GM19468 (cell line): Measurements from ENCODE around the gene TMEM80.
"Not testable (repeated sequence)": the region's sequence is repeated elsewhere in the genome, so short reads cannot be mapped to it uniquely, and the experiment has no call there.

ENCODE experiments used
- ATAC-seq: cut with Tn5 transposase; IDR thresholded peaks from one replicate; pipeline ENCODE4 v1.9.1; 2021; ENCODE audit warnings: mild to moderate bottlenecking, moderate library complexity, moderate number of reproducible peaks; ENCODE audit not compliant: unreplicated experiment; ENCODE audit errors: extremely low read depth

TMEM80 gene

DNA sequence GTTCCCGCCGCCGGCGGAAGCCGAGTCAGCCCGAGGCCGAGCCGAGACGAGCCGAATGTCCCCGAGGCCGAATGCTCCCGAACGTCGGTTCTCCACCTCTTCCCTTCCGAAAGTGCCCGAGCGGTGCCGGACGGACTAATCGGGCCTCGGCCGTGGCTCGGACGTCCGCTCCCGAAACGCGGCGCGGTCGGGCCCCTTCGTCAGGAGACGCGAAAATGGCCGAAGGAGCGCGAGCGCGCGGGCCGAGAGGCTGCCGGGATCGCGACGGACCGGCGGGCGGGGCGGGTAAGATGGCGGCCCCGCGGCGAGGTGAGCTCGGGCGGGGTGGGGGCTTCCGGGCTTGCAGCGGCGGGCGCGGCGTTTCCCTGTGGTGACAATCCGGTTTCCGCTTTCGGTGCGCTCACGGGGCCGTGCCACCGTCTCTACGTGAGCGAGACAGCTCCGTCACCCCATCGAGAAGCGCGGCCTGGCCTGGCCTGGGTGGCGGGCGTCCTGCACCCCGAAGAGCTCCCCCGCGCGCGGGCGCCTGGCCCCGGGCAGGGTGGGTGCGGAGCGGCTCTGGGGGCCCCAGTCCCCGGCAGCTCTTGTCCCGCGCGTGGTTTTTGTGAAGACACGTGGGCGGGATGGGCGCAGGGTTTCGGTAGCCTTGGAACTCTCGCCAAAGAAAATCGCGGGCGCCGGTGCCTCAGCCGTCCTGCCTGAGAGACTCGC, at the start of gene TMEM80:
Gene TMEM80, plus strand, starts transcription at position 279 of the 711 bp plus-strand sequence. Its CDS starts 12 bp downstream, at position 291.
- ATAC-seq, result peak; percentile 40

DNA sequence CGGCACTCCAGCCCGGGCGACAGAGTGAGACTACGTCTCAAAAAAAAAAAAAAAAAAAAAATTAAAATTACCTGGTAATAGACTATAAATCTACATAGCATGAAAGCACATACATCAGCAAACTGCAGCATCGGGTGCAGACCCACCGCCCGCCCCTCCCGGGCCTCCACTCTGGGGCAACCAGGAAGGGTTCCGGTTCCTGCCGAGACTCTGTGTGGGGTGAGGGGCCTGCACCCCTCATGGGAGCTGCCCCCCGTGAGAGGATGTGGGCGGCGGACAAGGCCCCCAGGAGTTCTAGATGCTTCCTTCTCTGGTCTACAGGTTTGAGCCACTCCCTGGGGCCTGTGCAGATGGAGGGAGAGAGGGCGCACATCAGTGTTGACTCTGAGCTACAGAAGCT, 49.4 kb upstream of the TMEM80 start:
- ATAC-seq, result no peak

DNA sequence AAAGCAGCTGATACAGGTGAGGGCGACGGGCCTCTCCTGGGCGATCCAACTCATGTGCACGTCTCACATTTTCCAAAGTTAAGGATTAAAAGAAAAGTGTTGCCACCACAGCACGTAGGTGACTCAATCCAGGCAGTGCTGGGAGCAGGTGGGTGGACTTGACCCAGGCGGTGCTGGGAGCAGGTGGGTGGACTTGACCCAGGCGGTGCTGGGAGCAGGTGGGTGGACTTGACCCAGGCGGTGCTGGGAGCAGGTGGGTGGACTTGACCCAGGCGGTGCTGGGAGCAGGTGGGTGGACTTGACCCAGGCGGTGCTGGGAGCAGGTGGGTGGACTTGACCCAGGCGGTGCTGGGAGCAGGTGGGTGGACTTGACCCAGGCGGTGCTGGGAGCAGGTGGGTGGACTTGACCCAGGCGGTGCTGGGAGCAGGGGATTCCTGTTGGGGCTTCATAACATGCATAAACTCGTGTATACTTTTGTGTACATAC, 47.9 kb upstream of the TMEM80 start:
- ATAC-seq, result not testable (repeated sequence)

DNA sequence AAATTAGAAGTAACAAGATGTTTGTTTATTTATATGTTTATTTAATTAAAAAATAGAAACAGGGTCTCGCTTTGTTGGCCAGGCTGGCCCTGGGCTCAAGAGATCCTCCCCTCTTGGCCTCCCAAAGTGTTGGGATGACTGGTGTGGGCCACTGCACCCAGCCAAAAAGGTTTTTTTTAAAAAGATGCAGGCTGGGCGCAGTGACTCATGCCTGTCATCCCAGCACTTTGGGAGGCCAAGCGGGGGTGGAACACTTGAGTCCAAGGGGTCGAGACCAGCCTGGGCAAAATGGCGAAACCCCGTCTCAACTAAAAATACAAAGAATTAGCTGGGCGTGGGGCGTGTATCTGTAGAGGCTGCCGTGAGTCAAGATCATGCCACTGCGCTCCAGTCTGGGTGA, 45.1 kb upstream of the TMEM80 start:
- ATAC-seq, result no peak

DNA sequence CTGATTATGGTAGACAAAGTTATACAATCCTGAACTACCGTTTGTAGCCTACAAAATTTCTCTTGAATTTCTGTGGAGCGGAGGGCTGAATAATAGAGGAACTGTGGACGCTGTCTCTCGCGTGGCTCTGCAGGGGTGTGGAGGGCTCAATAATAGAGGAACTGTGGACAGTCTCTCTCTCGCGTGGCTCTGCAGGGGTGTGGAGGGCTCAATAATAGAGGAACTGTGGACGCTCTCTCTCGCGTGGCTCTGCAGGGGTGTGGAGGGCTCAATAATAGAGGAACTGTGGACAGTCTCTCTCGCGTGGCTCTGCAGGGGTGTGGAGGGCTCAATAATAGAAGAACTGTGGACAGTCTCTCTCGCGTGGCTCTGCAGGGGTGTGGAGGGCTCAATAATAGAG, 42.5 kb upstream of the TMEM80 start:
- ATAC-seq, result not testable (repeated sequence)

DNA sequence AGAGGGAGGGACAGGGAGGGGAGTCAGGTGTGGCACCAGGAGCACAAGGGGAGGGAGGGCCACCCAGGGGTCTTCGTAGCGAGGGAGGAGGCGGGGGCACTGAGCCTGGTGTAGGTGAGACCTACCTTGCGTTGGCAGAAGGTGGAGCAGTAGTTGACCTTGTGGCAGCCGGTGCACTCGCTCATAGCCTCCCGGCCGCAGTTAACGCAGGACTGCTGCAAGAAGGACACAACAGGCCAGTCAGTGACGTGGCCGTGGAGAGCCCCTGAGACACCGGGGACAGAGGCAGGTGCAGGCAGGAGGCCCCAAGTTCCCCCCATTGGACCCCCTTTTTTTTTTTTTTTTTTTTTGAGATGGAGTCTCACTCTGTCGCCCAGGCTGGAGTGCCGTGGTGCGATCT, 41.8 kb upstream of the TMEM80 start:
- no peak for ATAC-seq

DNA sequence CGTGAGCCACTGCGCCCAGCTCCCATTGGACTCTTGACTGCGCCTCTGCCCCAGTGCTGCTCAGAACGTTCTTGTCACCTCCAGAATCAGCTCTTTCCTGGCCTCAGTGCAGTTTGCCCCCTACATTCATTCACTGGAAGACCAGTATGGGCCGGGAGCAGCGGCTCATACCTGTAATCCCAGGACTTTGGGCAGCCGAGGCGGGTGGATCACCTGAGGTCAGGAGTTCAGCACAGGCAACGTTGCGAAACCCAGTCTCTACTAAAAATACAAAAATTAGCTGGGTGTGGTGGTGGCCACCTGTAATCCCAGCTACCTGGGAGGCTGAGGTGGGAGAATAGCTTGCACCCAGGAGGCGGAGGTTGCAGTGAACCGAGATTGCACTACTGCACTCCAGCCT, 41.2 kb upstream of the TMEM80 start:
- not testable (repeated sequence) for ATAC-seq

DNA sequence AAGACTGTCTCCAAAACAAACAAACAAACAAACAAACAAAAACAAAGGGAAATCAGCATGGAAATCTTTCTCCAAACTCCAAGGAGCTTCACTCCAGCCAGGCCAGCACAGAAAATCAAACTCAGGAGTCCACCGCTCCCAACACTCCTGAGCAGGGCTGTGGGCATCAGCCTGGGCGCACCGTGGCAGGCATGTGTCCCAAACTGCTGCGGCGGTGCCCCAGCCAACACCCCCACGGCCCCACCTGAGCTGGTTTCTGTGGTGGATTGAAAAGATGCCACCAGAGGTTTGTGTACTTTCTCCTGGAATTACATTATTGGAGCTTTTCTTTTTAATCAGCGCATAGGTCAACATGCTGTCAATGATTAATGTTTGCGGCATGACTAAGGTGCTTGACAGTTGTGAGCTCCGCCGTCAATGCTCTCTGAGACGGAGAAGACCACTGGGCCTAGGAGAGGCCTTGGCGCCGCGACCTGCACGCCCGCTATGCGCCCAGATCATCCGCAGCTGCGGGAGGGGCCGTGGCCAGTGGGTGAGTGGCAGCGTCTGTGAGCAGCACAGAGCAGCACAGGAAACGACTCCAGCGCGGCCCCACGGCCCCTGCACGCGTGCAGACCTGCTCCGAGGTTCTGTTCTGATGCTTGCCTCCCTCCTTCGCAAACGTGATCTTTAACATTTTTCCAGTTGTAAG, 40.4 kb upstream of the TMEM80 start:
- no peak for ATAC-seq

DNA sequence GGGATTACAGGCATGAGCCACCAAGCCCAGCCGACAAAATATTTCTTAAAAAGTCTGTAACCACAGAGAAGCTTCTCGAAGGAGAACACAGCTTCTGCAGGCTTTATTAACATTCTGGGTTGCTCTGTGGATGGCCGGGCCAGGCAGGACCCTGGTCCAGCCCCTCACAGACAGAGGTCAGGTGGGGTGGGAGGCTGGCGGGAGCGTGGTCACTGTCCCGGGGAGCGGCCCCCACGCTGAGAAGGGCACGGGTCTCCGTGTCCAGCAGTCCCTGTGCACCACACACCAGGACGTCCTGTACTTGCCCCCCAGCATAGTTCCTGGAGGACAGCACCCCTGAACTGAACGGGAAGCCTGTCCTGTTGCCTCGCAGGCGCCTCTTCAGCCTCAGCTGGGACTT, 39.2 kb upstream of the TMEM80 start:
- ATAC-seq, result no peak

DNA sequence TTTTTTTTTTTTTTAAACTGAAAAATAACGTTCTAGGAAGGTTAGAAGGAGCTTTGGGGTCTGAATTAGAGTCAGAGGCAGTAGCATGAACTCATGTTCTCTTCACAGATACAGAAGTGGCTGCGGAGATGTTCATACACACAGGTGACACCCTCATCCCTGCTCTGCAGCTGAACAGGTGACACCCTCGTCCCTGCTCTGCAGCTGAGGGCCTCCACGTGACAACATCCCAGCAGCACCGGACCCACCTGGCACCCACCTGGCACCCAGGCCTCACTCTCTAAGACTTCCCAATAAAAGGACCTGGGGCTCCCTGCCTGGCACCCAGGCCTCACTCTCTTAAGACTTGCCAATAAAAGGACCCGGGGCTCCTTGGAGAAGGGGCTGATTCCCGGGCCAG, 38.8 kb upstream of the TMEM80 start:
- ATAC-seq, result no peak

DNA sequence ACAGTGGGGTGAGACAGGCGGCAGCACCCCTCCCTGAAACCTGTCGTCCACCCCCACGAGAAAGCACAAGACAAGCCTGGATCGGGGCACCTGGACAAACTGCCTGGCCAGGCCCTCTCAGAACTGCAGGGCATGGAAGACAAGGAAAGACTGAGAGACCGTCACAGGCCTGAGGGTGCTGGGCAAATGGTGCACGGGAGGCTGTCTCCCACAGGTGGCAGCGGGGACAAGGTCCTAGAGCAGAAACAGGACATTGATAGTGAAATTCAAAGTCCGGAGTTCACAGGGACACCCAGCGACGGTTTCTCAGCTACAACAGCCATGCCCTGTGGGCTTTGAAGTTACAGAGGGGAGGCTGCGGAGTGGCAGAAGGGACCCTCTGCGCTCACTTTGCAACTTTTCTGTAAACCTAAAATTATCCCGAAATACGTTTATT, 37.9 kb upstream of the TMEM80 start:
- no peak for ATAC-seq

DNA sequence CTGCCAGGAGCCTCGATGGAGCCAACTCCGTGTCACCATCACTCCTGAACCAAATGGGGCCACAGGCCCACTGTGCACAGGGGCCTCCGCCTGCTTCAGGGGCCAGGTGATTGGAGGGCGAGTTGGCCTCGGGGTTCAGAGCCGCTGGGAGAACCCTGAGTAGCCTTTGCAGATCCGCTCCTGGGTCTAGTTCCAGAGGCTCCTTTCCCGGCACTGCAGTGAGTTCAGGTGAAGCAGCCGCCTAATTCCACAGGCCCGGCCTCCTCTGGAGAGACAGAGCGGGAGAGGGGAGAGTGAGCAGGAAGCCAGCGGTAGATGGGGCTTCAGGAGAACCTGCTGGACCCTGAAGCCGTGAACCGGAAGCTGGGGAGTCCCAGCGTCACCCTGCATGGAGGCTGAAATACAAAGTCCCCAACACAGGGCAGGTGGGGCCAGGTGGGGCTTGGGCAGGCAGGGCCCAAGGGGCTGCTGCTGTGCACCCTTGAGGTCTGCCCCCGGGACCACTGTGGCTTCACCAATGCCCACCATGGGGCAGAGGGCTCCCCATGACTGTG, 36.0 kb upstream of the TMEM80 start:
- no peak for ATAC-seq

DNA sequence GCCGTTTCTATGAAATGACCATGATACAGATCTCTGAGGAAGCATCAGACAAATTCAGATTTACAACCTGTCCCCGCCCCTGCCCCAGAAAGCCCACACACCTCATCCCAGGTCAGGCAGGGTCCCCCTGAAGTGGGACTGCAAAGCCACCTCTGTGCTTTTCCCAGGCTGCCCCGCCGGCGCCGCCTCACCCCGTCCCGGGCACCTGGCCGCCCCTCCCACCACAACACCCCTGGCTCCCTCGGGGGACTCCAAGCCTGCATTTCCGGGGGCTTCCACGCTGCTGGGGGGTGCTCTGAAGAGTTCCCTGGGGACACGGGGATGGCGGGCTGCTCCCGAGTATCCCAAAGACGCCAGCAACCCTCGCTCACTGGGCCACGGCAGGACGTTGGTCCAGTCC, 35.3 kb upstream of the TMEM80 start:
- no peak for ATAC-seq

DNA sequence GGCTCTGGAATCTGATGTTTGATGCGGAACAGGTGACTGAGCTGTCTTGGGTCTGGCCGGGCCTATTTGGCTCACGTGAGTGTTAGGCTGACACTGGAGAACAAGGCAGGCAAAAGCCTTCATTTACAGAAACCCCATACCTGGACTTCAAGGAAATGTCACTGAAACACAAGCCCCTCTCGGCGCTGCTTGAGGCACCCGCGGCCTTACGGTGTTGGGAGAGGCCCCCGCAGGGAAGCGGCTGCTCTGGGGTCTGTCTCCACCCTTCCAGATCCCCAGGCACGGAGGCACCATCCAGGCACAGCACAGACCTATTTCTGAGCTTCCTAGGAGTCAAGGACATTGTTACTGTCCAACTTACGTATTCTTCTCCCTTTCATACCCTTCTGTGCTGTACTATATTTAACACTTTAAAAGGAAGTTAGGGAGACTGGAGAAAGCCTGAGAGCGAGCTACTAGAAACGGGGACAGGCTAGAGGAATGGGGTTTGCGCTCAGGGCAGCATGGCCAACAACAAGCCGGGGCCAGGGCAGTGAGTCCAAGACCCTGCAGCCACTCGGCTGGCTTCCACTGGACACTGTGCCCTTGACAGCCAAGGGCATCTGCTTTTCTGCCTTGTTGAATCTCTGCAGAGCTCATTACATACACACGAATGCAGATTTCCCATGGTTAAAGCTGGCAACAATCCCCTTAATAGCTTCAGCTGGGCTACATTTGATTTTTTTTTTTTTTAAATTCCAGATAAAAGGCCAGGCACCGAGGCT, 34.8 kb upstream of the TMEM80 start:
- ATAC-seq, result no peak

DNA sequence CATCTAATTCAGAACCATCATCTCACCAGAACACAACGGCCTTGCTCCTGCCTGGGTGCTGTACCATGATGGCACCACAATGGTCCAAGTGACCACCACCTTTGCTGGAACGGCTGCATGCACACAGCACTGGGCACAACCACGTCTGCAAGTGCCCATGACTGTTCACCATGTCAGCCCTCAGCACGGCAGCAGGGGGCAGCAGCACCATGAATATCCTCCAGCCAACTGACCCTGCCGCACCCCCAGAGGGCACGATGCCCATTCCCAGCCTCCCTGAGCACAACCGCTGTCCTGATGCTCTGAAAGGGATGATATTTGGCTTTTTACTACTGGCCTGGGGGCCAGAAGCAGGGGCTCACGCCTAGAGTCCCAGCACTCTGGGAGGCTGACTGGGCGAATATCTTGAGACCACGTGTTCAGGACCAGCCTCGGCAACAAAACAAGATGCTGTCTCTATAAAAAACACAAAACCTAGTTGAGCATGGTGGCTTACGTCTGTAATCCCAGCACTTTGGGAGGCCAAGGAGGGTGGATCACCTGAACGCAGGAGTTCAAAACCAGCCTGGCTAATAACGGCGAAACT, 32.8 kb upstream of the TMEM80 start:
- ATAC-seq, result no peak

DNA sequence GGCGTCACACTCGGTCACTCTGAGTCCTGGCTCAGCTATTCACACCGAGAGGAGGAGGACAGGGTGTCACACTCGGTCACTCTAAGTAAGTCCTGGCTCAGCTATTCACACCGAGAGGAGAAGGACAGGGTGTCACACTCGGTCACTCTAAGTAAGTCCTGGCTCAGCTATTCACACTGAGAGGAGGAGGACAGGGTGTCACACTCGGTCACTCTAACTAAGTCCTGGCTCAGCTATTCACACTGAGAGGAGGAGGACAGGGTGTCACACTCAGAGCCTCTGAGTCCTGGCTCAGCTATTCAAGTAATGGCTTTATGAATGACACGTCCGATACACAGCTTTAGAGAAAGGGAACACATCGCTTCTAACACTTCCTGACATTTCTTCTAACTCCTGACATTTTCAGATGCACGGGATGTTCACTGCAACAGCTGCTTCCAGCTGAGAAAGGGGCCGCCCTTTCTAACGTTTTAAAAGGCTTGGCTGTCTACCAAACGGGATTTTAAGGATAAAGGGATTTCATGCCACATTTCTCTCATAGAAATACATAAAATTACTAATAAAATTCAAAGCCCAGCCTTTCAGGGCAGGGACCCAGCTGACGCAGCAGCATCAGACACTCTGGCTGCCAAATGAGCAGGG, 30.4 kb upstream of the TMEM80 start:
- ATAC-seq, result no peak

DNA sequence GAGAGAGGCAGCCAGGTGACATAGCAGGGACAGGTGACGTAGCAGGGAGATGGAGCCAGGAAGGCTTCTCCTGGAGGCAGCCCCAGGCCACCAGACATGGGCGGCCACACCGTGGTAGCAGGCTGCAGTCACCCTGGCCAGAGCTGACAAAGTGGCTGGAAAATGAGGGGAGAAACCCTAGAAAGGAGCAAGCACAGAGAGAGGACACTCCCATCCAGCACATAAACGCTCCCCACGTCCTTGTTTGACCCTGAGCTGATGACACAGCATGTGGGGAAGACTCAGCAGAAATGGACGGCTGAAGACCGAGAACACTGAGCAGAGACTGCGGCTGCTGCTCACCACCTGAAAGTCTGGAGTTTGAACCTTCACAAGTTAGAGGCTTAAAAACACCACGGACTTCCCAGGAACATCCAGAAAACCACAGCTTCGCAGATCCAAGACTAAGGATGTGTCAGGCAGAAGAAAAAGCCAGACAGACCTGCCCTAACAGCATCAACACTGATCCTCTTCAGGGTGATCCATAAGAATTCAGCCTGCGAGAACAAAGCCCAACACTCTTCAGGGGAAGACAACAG, 29.8 kb upstream of the TMEM80 start:
- no peak for ATAC-seq

DNA sequence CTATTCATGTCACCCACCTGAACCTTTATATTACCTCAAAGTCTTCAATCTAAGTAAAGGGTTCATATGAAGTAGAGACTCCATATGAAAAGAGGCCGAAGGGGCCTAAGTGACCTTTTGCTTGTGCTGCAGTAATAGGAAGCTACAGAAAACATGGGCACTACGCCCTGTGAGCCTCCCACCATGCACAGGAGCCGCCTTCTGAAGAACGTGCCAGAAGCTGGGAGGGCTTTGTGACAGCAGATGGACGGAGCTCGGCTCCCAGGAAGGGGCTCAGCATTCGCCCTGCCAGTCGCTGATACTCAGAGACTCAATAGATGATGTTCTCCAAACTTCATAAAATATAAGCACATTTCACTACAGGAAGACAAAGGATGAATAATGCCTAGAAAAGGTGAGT, 21.8 kb upstream of the TMEM80 start:
- no peak for ATAC-seq

DNA sequence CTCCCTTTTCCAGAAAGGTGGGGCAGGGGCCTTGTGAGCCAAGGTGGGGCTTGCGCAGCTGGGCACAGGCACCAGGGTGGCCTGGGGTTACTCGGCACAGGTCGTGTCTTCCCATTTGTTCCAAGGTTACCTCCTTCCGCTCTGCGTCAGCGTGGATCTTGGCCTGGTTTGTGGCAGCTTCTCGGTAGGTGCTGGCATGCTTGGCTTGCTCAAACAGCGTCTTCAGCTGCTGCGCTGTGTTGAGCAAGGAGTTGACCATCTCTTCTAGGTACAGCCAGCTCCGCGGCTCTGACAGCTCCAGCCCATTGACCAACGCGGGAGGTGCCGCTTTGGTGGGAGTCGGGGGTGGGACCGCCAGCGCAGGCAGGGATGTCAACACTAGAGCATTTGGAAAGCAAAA, 21.2 kb upstream of the TMEM80 start:
- ATAC-seq, result no peak

DNA sequence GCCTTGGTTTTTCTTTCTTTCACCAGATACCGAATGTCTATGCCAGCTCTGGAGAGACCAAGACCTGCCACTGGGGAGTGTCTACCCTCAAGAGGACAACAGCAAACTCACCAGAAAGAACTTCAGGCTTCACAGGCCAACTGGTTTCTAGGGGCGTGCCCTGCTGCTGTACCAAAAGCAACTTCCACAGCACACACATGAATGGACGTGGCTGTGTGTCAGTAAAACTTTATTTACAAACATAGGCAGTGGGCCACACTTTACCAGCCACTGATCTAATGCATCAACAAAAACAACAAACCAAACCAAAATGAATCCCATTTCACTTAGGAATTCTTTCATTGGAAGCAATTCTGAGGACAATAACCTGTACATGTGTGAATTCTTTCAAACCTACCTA, 17.3 kb upstream of the TMEM80 start:
- ATAC-seq, result no peak
